CD4-positive, alpha-beta memory T cell (primary cell): ENCODE measurements around the gene GRIA1. TPM values are rescaled to one million over a fixed set of nuclear protein-coding genes. Genes with fewer than 3 reads are reported as not detected.

Source experiments
- CTCF ChIA-PET: fragments of 350-600 bp; sonication (Branson Sonifier 250); formaldehyde crosslinking; loops from one replicate; lab custom pipeline; 2021; ENCODE audit warnings: inconsistent platforms; ENCODE audit not compliant: partially characterized antibody; lab: Charles Lee
- POLR2A ChIA-PET: fragments of 350-600 bp; sonication (Branson Sonifier 250); formaldehyde crosslinking; loops from one replicate; lab custom pipeline; 2021; ENCODE audit not compliant: partially characterized antibody; lab: Charles Lee
- DNase-seq, 5 donors: peaks; one replicate each; pipeline versions ENCODE4 v3.0.0 to v3.0.0-alpha.2; 2020 to 2022; ENCODE audit warnings: mixed read lengths in 1 of 5
- H3K27ac ChIP-seq: one replicate; pipeline ENCODE4 v1.7.0; 2013; ENCODE audit warnings: low read depth, low read length
- H3K27me3 ChIP-seq: 2 replicates; pipeline ENCODE4 v1.7.0; 2013; ENCODE audit warnings: mild to moderate bottlenecking, low read length, moderate library complexity; ENCODE audit not compliant: insufficient read depth
- H3K36me3 ChIP-seq: 2 replicates; pipeline ENCODE4 v1.7.0; 2013; ENCODE audit warnings: mild to moderate bottlenecking, low read length, moderate library complexity; ENCODE audit not compliant: insufficient read depth
- H3K4me1 ChIP-seq: 2 replicates; pipeline ENCODE4 v1.7.0; 2013; ENCODE audit warnings: mild to moderate bottlenecking, low read length, moderate library complexity; ENCODE audit not compliant: insufficient read depth
- H3K4me3 ChIP-seq, 2 donors: one replicate each; pipeline ENCODE4 v1.7.0; 2013; ENCODE audit warnings: low read length in 2 of 2, mild to moderate bottlenecking in 1 of 2
- H3K9me3 ChIP-seq, 2 donors: one replicate each; pipeline ENCODE4 v1.7.0; 2013; ENCODE audit warnings: low read length in 2 of 2, control low read depth in 1 of 2; ENCODE audit not compliant: control insufficient read depth in 1 of 2
- H3K27ac Mint-ChIP-seq, 7 donors: one replicate each; pipeline ENCODE4 v1.8.0; 2020 to 2021; ENCODE audit warnings: mixed read lengths in 7 of 7, mild to moderate bottlenecking in 6 of 7, inconsistent platforms in 3 of 7, moderate library complexity in 3 of 7
- H3K27me3 Mint-ChIP-seq, 2 donors: one replicate each; pipeline ENCODE4 v1.8.0; 2020 to 2021; ENCODE audit warnings: mixed read lengths in 2 of 2
- H3K36me3 Mint-ChIP-seq, 2 donors: one replicate each; pipeline ENCODE4 v1.8.0; 2020 to 2021; ENCODE audit warnings: mixed read lengths in 2 of 2, inconsistent platforms in 1 of 2, mild to moderate bottlenecking in 1 of 2
- H3K4me1 Mint-ChIP-seq, 4 donors: one replicate each; pipeline ENCODE4 v1.8.0; 2020 to 2021; ENCODE audit warnings: mixed read lengths in 4 of 4, mild to moderate bottlenecking in 1 of 4
- H3K4me3 Mint-ChIP-seq, 8 donors: one replicate each; pipeline ENCODE4 v1.8.0; 2020 to 2021; ENCODE audit warnings: mixed read lengths in 8 of 8, mild to moderate bottlenecking in 7 of 8, moderate library complexity in 6 of 8, inconsistent platforms in 3 of 8
- H3K9me3 Mint-ChIP-seq, 8 donors: one replicate each; pipeline ENCODE4 v1.8.0; 2020 to 2021; ENCODE audit warnings: mixed read lengths in 8 of 8, mild to moderate bottlenecking in 5 of 8, inconsistent platforms in 3 of 8, moderate library complexity in 1 of 8
- intact Hi-C: fragments of 100-400 bp; cut with micrococcal nuclease; formaldehyde crosslinking; loops from one replicate; pipeline ENCODE4 v1.15.1; 2023
- polyA plus RNA-seq, 2 donors: library from polyadenylated mRNA; unstranded; fragments of 300-500 nt; fragmentation: Illumina TruSeq; gene quantifications; one replicate each; pipeline ENCODE4 v1.2.3, GENCODE V29; 2021
- total RNA-seq, 2 experiments: library from RNA; stranded (reverse); gene quantifications; one replicate each; pipeline ENCODE4 v1.2.3, GENCODE V29; 2021

GRIA1 gene
- total and polyA plus RNA-seq, 4 experiments from 2014 or later, result not detected

GRCh38 chr5:153460421-153460820 is 30.0 kb upstream of the GRIA1 start:
- Mint-ChIP-seq H3K4me1 (no peaks in the 10 kb centered on the region), H3K4me3 (no peak overlapping the region), H3K27me3 (no peaks in the 10 kb centered on the region), H3K27ac (no peak overlapping the region), H3K36me3 (no peaks in the 10 kb centered on the region), H3K9me3 (peaks cover 0 to 2% (median 0%) of the 10 kb centered on the region in 8 donors)
- intact Hi-C loops, result no loop called here
- ChIA-PET POLR2A (no interaction called here), CTCF (no interaction called here)
- no peak for DNase-seq
- Histone ChIP-seq H3K4me1 (no peaks in the 10 kb centered on the region), H3K9me3 (no peaks in the 10 kb centered on the region), H3K36me3 (no peaks in the 10 kb centered on the region), H3K4me3 (no peak overlapping the region), H3K27ac (no peak overlapping the region), H3K27me3 (no peaks in the 10 kb centered on the region)

GRCh38 chr5:153461341-153461740 is 29.1 kb upstream of the GRIA1 start:
- Mint-ChIP-seq H3K27me3 (no peaks in the 10 kb centered on the region), H3K9me3 (peaks cover 0 to 2% (median 0%) of the 10 kb centered on the region in 8 donors), H3K27ac (no peak overlapping the region), H3K4me1 (no peaks in the 10 kb centered on the region), H3K36me3 (no peaks in the 10 kb centered on the region), H3K4me3 (no peak overlapping the region)
- Histone ChIP-seq H3K4me1 (no peaks in the 10 kb centered on the region), H3K36me3 (no peaks in the 10 kb centered on the region), H3K9me3 (no peaks in the 10 kb centered on the region), H3K27me3 (no peaks in the 10 kb centered on the region), H3K4me3 (no peak overlapping the region), H3K27ac (no peak overlapping the region)
- CTCF ChIA-PET, result no interaction called here
- no peak for DNase-seq
- POLR2A ChIA-PET, result no interaction called here
- intact Hi-C loops, result no loop called here

GRCh38 chr5:153463806-153464205 is 26.7 kb upstream of the GRIA1 start:
- no peaks in the 10 kb centered on the region for H3K36me3 Mint-ChIP-seq
- H3K4me3 Mint-ChIP-seq, result no peak overlapping the region
- intact Hi-C loops, result no loop called here
- no peaks in the 10 kb centered on the region for H3K36me3 ChIP-seq
- no peaks in the 10 kb centered on the region for H3K9me3 ChIP-seq
- H3K27ac Mint-ChIP-seq, result no peak overlapping the region
- peaks cover 0 to 2% (median 0%) of the 10 kb centered on the region in 8 donors for H3K9me3 Mint-ChIP-seq
- no peaks in the 10 kb centered on the region for H3K4me1 Mint-ChIP-seq
- no peak overlapping the region for H3K4me3 ChIP-seq
- H3K27ac ChIP-seq, result no peak overlapping the region
- DNase-seq, result no peak
- no peaks in the 10 kb centered on the region for H3K27me3 ChIP-seq
- ChIA-PET POLR2A (no interaction called here), CTCF (interaction anchor here (1.5 kb wide), 1 partner anchor 8 kb away, joined by 3 read pairs; no protein-coding TSS in a partner anchor)
- no peaks in the 10 kb centered on the region for H3K27me3 Mint-ChIP-seq
- no peaks in the 10 kb centered on the region for H3K4me1 ChIP-seq

GRCh38 chr5:153467546-153467945 is 22.9 kb upstream of the GRIA1 start:
- Histone ChIP-seq H3K9me3 (no peaks in the 10 kb centered on the region), H3K27me3 (no peaks in the 10 kb centered on the region), H3K4me1 (no peaks in the 10 kb centered on the region), H3K36me3 (no peaks in the 10 kb centered on the region), H3K27ac (no peak overlapping the region), H3K4me3 (no peak overlapping the region)
- Mint-ChIP-seq H3K9me3 (peaks cover 0 to 6% (median 0%) of the 10 kb centered on the region in 8 donors), H3K4me3 (no peak overlapping the region), H3K36me3 (no peaks in the 10 kb centered on the region), H3K4me1 (no peaks in the 10 kb centered on the region), H3K27me3 (no peaks in the 10 kb centered on the region), H3K27ac (no peak overlapping the region)
- ChIA-PET POLR2A (no interaction called here), CTCF (no interaction called here)
- DNase-seq, result no peak
- intact Hi-C loops, result no loop called here

- Histone ChIP-seq H3K27ac (no peak overlapping the region), H3K4me3 (no peak overlapping the region), H3K36me3 (no peaks in the 10 kb centered on the region), H3K27me3 (no peaks in the 10 kb centered on the region), H3K4me1 (no peaks in the 10 kb centered on the region), H3K9me3 (no peaks in the 10 kb centered on the region)
- Mint-ChIP-seq H3K27ac (no peak overlapping the region), H3K27me3 (no peaks in the 10 kb centered on the region), H3K9me3 (peaks cover 0 to 7% (median 0%) of the 10 kb centered on the region in 8 donors), H3K36me3 (no peaks in the 10 kb centered on the region), H3K4me3 (no peak overlapping the region), H3K4me1 (no peaks in the 10 kb centered on the region)
- DNase-seq, result no peak
- CTCF ChIA-PET, result no interaction called here
- intact Hi-C loops, result no loop called here
- POLR2A ChIA-PET, result no interaction called here
Observed at GRCh38 chr5:153469423-153469822, 21.0 kb upstream of the GRIA1 start.

GRCh38 chr5:153470736-153471135 is 19.7 kb upstream of the GRIA1 start:
- Histone ChIP-seq H3K27ac (no peak overlapping the region), H3K9me3 (no peaks in the 10 kb centered on the region), H3K4me3 (no peak overlapping the region), H3K27me3 (no peaks in the 10 kb centered on the region), H3K4me1 (no peaks in the 10 kb centered on the region), H3K36me3 (no peaks in the 10 kb centered on the region)
- Mint-ChIP-seq H3K4me3 (no peak overlapping the region), H3K27me3 (no peaks in the 10 kb centered on the region), H3K9me3 (peaks cover 0 to 13% (median 2%) of the 10 kb centered on the region in 8 donors), H3K36me3 (no peaks in the 10 kb centered on the region), H3K4me1 (no peaks in the 10 kb centered on the region), H3K27ac (no peak overlapping the region)
- no peak for DNase-seq
- CTCF ChIA-PET, result no interaction called here
- POLR2A ChIA-PET, result no interaction called here
- intact Hi-C loops, result no loop called here

GRCh38 chr5:153476767-153477166 is 13.7 kb upstream of the GRIA1 start:
- intact Hi-C loops, result no loop called here
- Mint-ChIP-seq H3K27me3 (peaks cover 0 to 7% of the 10 kb centered on the region in 2 donors), H3K9me3 (peaks cover 0 to 20% (median 1%) of the 10 kb centered on the region in 8 donors), H3K4me1 (peaks cover 0 to under 1% (median 0%) of the 10 kb centered on the region in 4 donors), H3K27ac (no peak overlapping the region), H3K4me3 (no peak overlapping the region), H3K36me3 (no peaks in the 10 kb centered on the region)
- no peaks in the 10 kb centered on the region for H3K4me1 ChIP-seq
- no peak overlapping the region for H3K4me3 ChIP-seq
- H3K36me3 ChIP-seq, result no peaks in the 10 kb centered on the region
- no peaks in the 10 kb centered on the region for H3K9me3 ChIP-seq
- DNase-seq, result no peak
- no peak overlapping the region for H3K27ac ChIP-seq
- H3K27me3 ChIP-seq, result no peaks in the 10 kb centered on the region
- ChIA-PET POLR2A (no interaction called here), CTCF (no interaction called here)

GRCh38 chr5:153480401-153480800 is 10.1 kb upstream of the GRIA1 start:
- H3K27ac ChIP-seq, result no peak overlapping the region
- Mint-ChIP-seq H3K9me3 (peaks cover 0 to 10% (median 3%) of the 10 kb centered on the region in 8 donors), H3K36me3 (no peaks in the 10 kb centered on the region), H3K4me3 (no peak overlapping the region), H3K4me1 (peaks cover 0 to 1% (median 0%) of the 10 kb centered on the region in 4 donors), H3K27ac (no peak overlapping the region), H3K27me3 (peaks cover 0 to 7% of the 10 kb centered on the region in 2 donors)
- no peaks in the 10 kb centered on the region for H3K4me1 ChIP-seq
- DNase-seq, result no peak
- H3K36me3 ChIP-seq, result no peaks in the 10 kb centered on the region
- no peaks in the 10 kb centered on the region for H3K27me3 ChIP-seq
- POLR2A ChIA-PET, result no interaction called here
- H3K4me3 ChIP-seq, result no peak overlapping the region
- CTCF ChIA-PET, result no interaction called here
- H3K9me3 ChIP-seq, result no peaks in the 10 kb centered on the region
- intact Hi-C loops, result no loop called here
